Measurements from ENCODE around the gene KIR2DL3. TPM values are rescaled to one million over a fixed set of nuclear protein-coding genes. Genes with fewer than 3 reads are reported as not detected.
"Not testable (repeated sequence)": the region's sequence is repeated elsewhere in the genome, so short reads cannot be mapped to it uniquely, and the experiment has no call there.

The KIR2DL3 gene
- total RNA-seq, 1 donor from 2014 or later, result not detected

- DNase-seq (ENCODE audit: low spot score, unreplicated experiment); H3K27ac Mint-ChIP-seq; H3K4me1 Mint-ChIP-seq (ENCODE audit: low read depth); H3K36me3 Mint-ChIP-seq (ENCODE audit: insufficient read depth); H3K4me3 Mint-ChIP-seq (ENCODE audit: low read depth); H3K27me3 Mint-ChIP-seq: not testable (repeated sequence)
- H3K9me3 Mint-ChIP-seq (ENCODE audit: low read depth), result peaks cover 54% of the 10 kb centered on the region
These were observed 25.9 kb downstream of the KIR2DL3 start for GRCh38 chr19:54764219-54764618.

GRCh38 chr19:54766464-54766863, 28.2 kb downstream of the KIR2DL3 start:
- Mint-ChIP-seq H3K9me3 (ENCODE audit: low read depth) (peaks cover 55% of the 10 kb centered on the region), H3K36me3 (ENCODE audit: insufficient read depth) (peaks cover 12% of the 10 kb centered on the region)
- not testable (repeated sequence) for H3K4me3 Mint-ChIP-seq (ENCODE audit: low read depth); H3K27me3 Mint-ChIP-seq; DNase-seq (ENCODE audit: low spot score, unreplicated experiment); H3K27ac Mint-ChIP-seq; H3K4me1 Mint-ChIP-seq (ENCODE audit: low read depth)

- not testable (repeated sequence) for H3K4me3 Mint-ChIP-seq (ENCODE audit: low read depth); H3K4me1 Mint-ChIP-seq (ENCODE audit: low read depth); DNase-seq (ENCODE audit: low spot score, unreplicated experiment); H3K27ac Mint-ChIP-seq; H3K27me3 Mint-ChIP-seq
- peaks cover 14% of the 10 kb centered on the region for H3K36me3 Mint-ChIP-seq (ENCODE audit: insufficient read depth)
- peaks cover 71% of the 10 kb centered on the region for H3K9me3 Mint-ChIP-seq (ENCODE audit: low read depth)
These were observed 31.3 kb downstream of the KIR2DL3 start, which contains the start of gene KIR2DL1 for GRCh38 chr19:54769646-54770045. KIR2DL1 (plus strand) TSS chr19:54769793; CDS start chr19:54769851, 58 bp downstream.

GRCh38 chr19:54770511-54770910, 32.2 kb downstream of the KIR2DL3 start:
- H3K27me3 Mint-ChIP-seq; DNase-seq (ENCODE audit: low spot score, unreplicated experiment); H3K27ac Mint-ChIP-seq; H3K4me1 Mint-ChIP-seq (ENCODE audit: low read depth); H3K4me3 Mint-ChIP-seq (ENCODE audit: low read depth): not testable (repeated sequence)
- Mint-ChIP-seq H3K36me3 (ENCODE audit: insufficient read depth) (peaks cover 15% of the 10 kb centered on the region), H3K9me3 (ENCODE audit: low read depth) (peaks cover 73% of the 10 kb centered on the region)

GRCh38 chr19:54771018-54771960, 33.0 kb downstream of the KIR2DL3 start:
- Mint-ChIP-seq H3K36me3 (ENCODE audit: insufficient read depth) (peaks cover 15% of the 10 kb centered on the region), H3K9me3 (ENCODE audit: low read depth) (peaks cover 73% of the 10 kb centered on the region)
- H3K4me3 Mint-ChIP-seq (ENCODE audit: low read depth); H3K27ac Mint-ChIP-seq; DNase-seq (ENCODE audit: low spot score, unreplicated experiment); H3K27me3 Mint-ChIP-seq; H3K4me1 Mint-ChIP-seq (ENCODE audit: low read depth): not testable (repeated sequence)

- peaks cover 72% of the 10 kb centered on the region for H3K9me3 Mint-ChIP-seq (ENCODE audit: low read depth)
- peaks cover 10% of the 10 kb centered on the region for H3K36me3 Mint-ChIP-seq (ENCODE audit: insufficient read depth)
- not testable (repeated sequence) for DNase-seq (ENCODE audit: low spot score, unreplicated experiment); H3K4me3 Mint-ChIP-seq (ENCODE audit: low read depth); H3K27me3 Mint-ChIP-seq; H3K4me1 Mint-ChIP-seq (ENCODE audit: low read depth); H3K27ac Mint-ChIP-seq
These were observed 34.4 kb downstream of the KIR2DL3 start for GRCh38 chr19:54772666-54773065.

GRCh38 chr19:54775095-54775815, 36.9 kb downstream of the KIR2DL3 start:
- H3K36me3 Mint-ChIP-seq (ENCODE audit: insufficient read depth); H3K4me1 Mint-ChIP-seq (ENCODE audit: low read depth); H3K27ac Mint-ChIP-seq; H3K4me3 Mint-ChIP-seq (ENCODE audit: low read depth); H3K27me3 Mint-ChIP-seq; DNase-seq (ENCODE audit: low spot score, unreplicated experiment): not testable (repeated sequence)
- H3K9me3 Mint-ChIP-seq (ENCODE audit: low read depth), result peaks cover 68% of the 10 kb centered on the region

GRCh38 chr19:54775830-54776229, 37.5 kb downstream of the KIR2DL3 start:
- peaks cover 66% of the 10 kb centered on the region for H3K9me3 Mint-ChIP-seq (ENCODE audit: low read depth)
- not testable (repeated sequence) for H3K36me3 Mint-ChIP-seq (ENCODE audit: insufficient read depth); H3K4me3 Mint-ChIP-seq (ENCODE audit: low read depth); H3K4me1 Mint-ChIP-seq (ENCODE audit: low read depth); H3K27me3 Mint-ChIP-seq; DNase-seq (ENCODE audit: low spot score, unreplicated experiment); H3K27ac Mint-ChIP-seq

- not testable (repeated sequence) for H3K4me3 Mint-ChIP-seq (ENCODE audit: low read depth); H3K4me1 Mint-ChIP-seq (ENCODE audit: low read depth); H3K27ac Mint-ChIP-seq; H3K27me3 Mint-ChIP-seq; DNase-seq (ENCODE audit: low spot score, unreplicated experiment); H3K36me3 Mint-ChIP-seq (ENCODE audit: insufficient read depth)
- H3K9me3 Mint-ChIP-seq (ENCODE audit: low read depth), result peaks cover 61% of the 10 kb centered on the region
These were observed 39.5 kb downstream of the KIR2DL3 start for GRCh38 chr19:54777851-54778250.

GRCh38 chr19:54778896-54779295, 40.6 kb downstream of the KIR2DL3 start:
- not testable (repeated sequence) for H3K27me3 Mint-ChIP-seq; DNase-seq (ENCODE audit: low spot score, unreplicated experiment); H3K36me3 Mint-ChIP-seq (ENCODE audit: insufficient read depth); H3K4me3 Mint-ChIP-seq (ENCODE audit: low read depth); H3K4me1 Mint-ChIP-seq (ENCODE audit: low read depth); H3K27ac Mint-ChIP-seq
- H3K9me3 Mint-ChIP-seq (ENCODE audit: low read depth), result peaks cover 60% of the 10 kb centered on the region

- not testable (repeated sequence) for H3K4me3 Mint-ChIP-seq (ENCODE audit: low read depth); H3K4me1 Mint-ChIP-seq (ENCODE audit: low read depth); H3K27ac Mint-ChIP-seq; H3K27me3 Mint-ChIP-seq; H3K36me3 Mint-ChIP-seq (ENCODE audit: insufficient read depth); DNase-seq (ENCODE audit: low spot score, unreplicated experiment)
- H3K9me3 Mint-ChIP-seq (ENCODE audit: low read depth), result peaks cover 56% of the 10 kb centered on the region
These were observed 44.6 kb downstream of the KIR2DL3 start for GRCh38 chr19:54782916-54783315.

GRCh38 chr19:54786091-54786723, 47.9 kb downstream of the KIR2DL3 start:
- not testable (repeated sequence) for H3K4me1 Mint-ChIP-seq (ENCODE audit: low read depth); H3K27ac Mint-ChIP-seq; H3K27me3 Mint-ChIP-seq; DNase-seq (ENCODE audit: low spot score, unreplicated experiment); H3K4me3 Mint-ChIP-seq (ENCODE audit: low read depth); H3K36me3 Mint-ChIP-seq (ENCODE audit: insufficient read depth)
- H3K9me3 Mint-ChIP-seq (ENCODE audit: low read depth), result peaks cover 66% of the 10 kb centered on the region
